NOMO-1 treated with DMSO at 0.1 percent for 48 hours (cell line): ENCODE results near the gene DENND5B.
A peak's percentile ranks its signal among the peaks of the same experiment; 100 is the strongest.
"Not testable (repeated sequence)": the region's sequence is repeated elsewhere in the genome, so short reads cannot be mapped to it uniquely, and the experiment has no call there.

Experiments used
- DNase-seq: peaks from one replicate; lab custom pipeline; 2025; ENCODE audit not compliant: unreplicated experiment; lab: John Stamatoyannopoulos, UW

The DENND5B gene

GRCh38 chr12:31594681-31595080 is 3.7 kb upstream of the DENND5B start:
- no peak for DNase-seq

- DNase-seq: no peak
These were observed 505 bp upstream of the DENND5B start for GRCh38 chr12:31591380-31591901.

GRCh38 chr12:31589904-31590641 is 863 bp downstream of the DENND5B start:
- DNase-seq: peak; percentile 13

- peak; percentile 44 for DNase-seq
These were observed 1.4 kb downstream of the DENND5B start for GRCh38 chr12:31589598-31589903.

- DNase-seq: no peak
These were observed 2.0 kb downstream of the DENND5B start for GRCh38 chr12:31588976-31589375.

- DNase-seq: no peak
These were observed 4.2 kb downstream of the DENND5B start for GRCh38 chr12:31586728-31587127.

GRCh38 chr12:31585895-31586294 is 5.0 kb downstream of the DENND5B start:
- no peak for DNase-seq

GRCh38 chr12:31585271-31585670 is 5.7 kb downstream of the DENND5B start:
- DNase-seq: no peak

GRCh38 chr12:31584782-31585181 is 6.2 kb downstream of the DENND5B start:
- no peak for DNase-seq

- no peak for DNase-seq
These were observed 7.1 kb downstream of the DENND5B start for GRCh38 chr12:31583878-31584277.

- DNase-seq: no peak
These were observed 8.8 kb downstream of the DENND5B start for GRCh38 chr12:31582155-31582554.

- no peak for DNase-seq
These were observed 12.3 kb downstream of the DENND5B start for GRCh38 chr12:31578632-31579031.

- DNase-seq: peak; percentile 46
These were observed 15.9 kb downstream of the DENND5B start for GRCh38 chr12:31574803-31575575.

GRCh38 chr12:31574367-31574766 is 16.6 kb downstream of the DENND5B start:
- DNase-seq: not testable (repeated sequence)

GRCh38 chr12:31572900-31573600 is 17.9 kb downstream of the DENND5B start:
- DNase-seq: no peak

GRCh38 chr12:31570880-31571279 is 20.1 kb downstream of the DENND5B start:
- no peak for DNase-seq

GRCh38 chr12:31569517-31569916 is 21.4 kb downstream of the DENND5B start:
- not testable (repeated sequence) for DNase-seq

- no peak for DNase-seq
These were observed 22.4 kb downstream of the DENND5B start for GRCh38 chr12:31568498-31568897.

- DNase-seq: no peak
These were observed 23.9 kb downstream of the DENND5B start for GRCh38 chr12:31567029-31567428.

- DNase-seq: no peak
These were observed 24.4 kb downstream of the DENND5B start for GRCh38 chr12:31566547-31566946.

- DNase-seq: no peak
These were observed 28.2 kb downstream of the DENND5B start for GRCh38 chr12:31562594-31563328.
